Heart left ventricle (tissue), 16 donors: Measurements from ENCODE around the gene VPS54. TPM values are rescaled to one million over a fixed set of nuclear protein-coding genes. Genes with fewer than 3 reads are reported as not detected.
A peak's percentile ranks its signal among the peaks of the same experiment; 100 is the strongest.

Source experiments
- ATAC-seq, 4 donors: fragments of 200-7000 bp; cut with Tn5 transposase; one replicate each; pipeline ENCODE4 v1.9.1; 2020 to 2022; ENCODE audit warnings: moderate library complexity in 4 of 4, mild to moderate bottlenecking in 3 of 4, moderate number of reproducible peaks in 1 of 4
- DNase-seq, 5 donors: peaks; one replicate each; pipeline ENCODE4 v3.0.0-alpha.2; 2020
- H3K27ac ChIP-seq, 12 donors: fragments of 200-600 bp; sonication (generic) in 4 of 12; one replicate each; pipeline versions ENCODE4 v1.5.0 to v1.8.0; 2016 to 2022; ENCODE audit warnings: mild to moderate bottlenecking in 2 of 12
- H3K27me3 ChIP-seq, 9 donors: fragments of 200-600 bp; sonication (generic) in 2 of 9; one replicate each; pipeline versions ENCODE4 v1.5.1 to v1.8.0; 2016 to 2022; ENCODE audit warnings: mild to moderate bottlenecking in 3 of 9
- H3K36me3 ChIP-seq, 9 donors: fragments of 200-600 bp; sonication (generic) in 2 of 9; one replicate each; pipeline versions ENCODE4 v1.5.0 to v1.8.0; 2018 to 2022; ENCODE audit warnings: mild to moderate bottlenecking in 2 of 9
- H3K4me1 ChIP-seq, 12 donors: fragments of 200-600 bp; sonication (generic) in 4 of 12; one replicate each; pipeline versions ENCODE4 v1.5.0 to v1.8.0; 2016 to 2022; ENCODE audit warnings: mild to moderate bottlenecking in 3 of 12
- H3K4me3 ChIP-seq, 12 donors: fragments of 200-600 bp; sonication (generic) in 4 of 12; one replicate each; pipeline versions ENCODE4 v1.5.0 to v1.8.0; 2017 to 2022; ENCODE audit warnings: mild to moderate bottlenecking in 9 of 12, moderate library complexity in 4 of 12
- H3K9me3 ChIP-seq, 12 donors: fragments of 200-600 bp; sonication (generic) in 4 of 12; one replicate each; pipeline versions ENCODE4 v1.5.0 to v1.8.0; 2016 to 2022; ENCODE audit warnings: mild to moderate bottlenecking in 1 of 12
- POLR2A ChIP-seq, 2 donors: fragments of 450-650 bp; IDR thresholded peaks; one replicate each; pipeline ENCODE4 v1.6.1; 2017; ENCODE audit warnings: antibody characterized with exemption in 2 of 2, mild to moderate bottlenecking in 2 of 2, moderate library complexity in 2 of 2
- WGBS, 4 donors: extraction: QIAGEN DNeasy Blood & Tissue Kit in 2 of 4; methylation state at CpG; one replicate each; pipeline versions ENCODE4 v1.1.5 to v1.1.7; 2013 to 2018; 5-methylcytosine and 5-hydroxymethylcytosine counted together
- intact Hi-C, 10 donors: fragments of 100-400 bp; cut with DNase I; formaldehyde crosslinking; loops; one replicate each; pipeline versions ENCODE4 v1.11.1 to v1.14.2; 2022
- polyA plus RNA-seq, 2 donors: library from polyadenylated mRNA; stranded (reverse); fragments of 200-250 nt; gene quantifications; one replicate each; pipeline ENCODE4 v1.2.3, GENCODE V29; 2013
- total RNA-seq, 9 donors: library from RNA; depleted of rRNA in 2 of 9; stranded (reverse); fragments of >200 nt in 2 of 9; fragmentation: NEBNext Ultra II Directional in 3 of 9; extraction: Animal tissue kit (Norgen Biotek cat#: 25700) in 3 of 9; gene quantifications; one replicate each; pipeline versions ENCODE4 v1.1.0 to v1.2.4, GENCODE V29; 2016 to 2023
- TF ChIP-seq, protein P1 (sequence below), 12 donors: fragments of 200-600 bp; sonication (generic) in 4 of 12; IDR thresholded peaks; one replicate each; pipeline versions ENCODE4 v1.5.0 to v1.8.0; 2018 to 2022; ENCODE audit warnings: antibody characterized with exemption in 12 of 12, mild to moderate bottlenecking in 5 of 12
- donor health status: ischemic (EF 13 %, LVEDD 7.1; RV severe dilation, severe dysfunction).
- donor health status: healthy with polysubstance abuse.
- donor health status: DM: no; HTN: yes; CAD: no.
- donor health status: DM: no; HTN: no; CAD: no.
- donor health status: ischemic (EF 25% LVEDD 6.9; RV normal size, moderate dysfunction).
- donor health status: ischemic (EF 25% LVEDD 5.7; RV mildly dilated, moderate dysfunction).
- donor health status: healthy.
- donor health status: DM: yes; HTN: yes; CAD: no.
- donor health status: ischemic (EF 35%, LVEDD 5.7; RV mildly dilated, moderate dysfunction).
- donor health status: nonischemic (EF 11% LVEDD 7.7; RV severe dilation, severe dysfunction).
- donor health status: DM: yes; HTN: yes; CAD: no.
- donor health status: PGD.
- donor health status: ischemic (EF 29% LVEDD 5.4; RV normal size, mild dysfunction).
- donor health status: nonischemic (EF 23%, LVEDD 6.1; RV moderate dilation, normal function).

VPS54 gene
- total and polyA plus RNA-seq, 11 donors: 6.4 to 14.0 (median 9.4) TPM

DNA sequence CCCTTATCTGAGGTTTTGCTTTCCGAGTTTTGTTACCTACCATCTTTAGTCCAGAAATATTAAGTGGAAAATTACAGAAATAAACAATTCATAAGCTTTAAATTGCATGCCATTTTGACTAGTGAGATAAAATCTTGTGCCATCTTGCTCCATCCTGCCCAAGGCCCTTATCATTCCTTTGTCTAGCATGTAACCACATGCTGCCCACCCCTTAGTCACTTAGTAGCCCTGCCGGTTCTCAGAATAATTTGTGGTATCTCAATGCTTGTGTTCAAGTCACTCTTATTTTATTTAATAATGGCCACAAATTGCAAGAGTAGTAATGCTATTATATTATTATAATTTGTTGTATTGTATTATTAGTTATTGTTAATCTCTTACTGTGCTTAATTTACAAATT lies 36.8 kb upstream of the VPS54 start:
- Histone ChIP-seq H3K9me3 (no peaks in the 10 kb centered on the region), H3K4me3 (no peak overlapping the region), H3K27me3 (no peaks in the 10 kb centered on the region), H3K27ac (no peak overlapping the region), H3K4me1 (peaks cover 0 to 25% (median 3%) of the 10 kb centered on the region in 12 donors), H3K36me3 (no peaks in the 10 kb centered on the region)
- DNase-seq: no peak
- intact Hi-C loops: loop anchor here in 6 of 10 donors (5.0 to 10.0 kb wide), 6 partner anchors 81 to 819 kb away; no protein-coding TSS in a partner anchor
- TF ChIP-seq, protein P1, sequence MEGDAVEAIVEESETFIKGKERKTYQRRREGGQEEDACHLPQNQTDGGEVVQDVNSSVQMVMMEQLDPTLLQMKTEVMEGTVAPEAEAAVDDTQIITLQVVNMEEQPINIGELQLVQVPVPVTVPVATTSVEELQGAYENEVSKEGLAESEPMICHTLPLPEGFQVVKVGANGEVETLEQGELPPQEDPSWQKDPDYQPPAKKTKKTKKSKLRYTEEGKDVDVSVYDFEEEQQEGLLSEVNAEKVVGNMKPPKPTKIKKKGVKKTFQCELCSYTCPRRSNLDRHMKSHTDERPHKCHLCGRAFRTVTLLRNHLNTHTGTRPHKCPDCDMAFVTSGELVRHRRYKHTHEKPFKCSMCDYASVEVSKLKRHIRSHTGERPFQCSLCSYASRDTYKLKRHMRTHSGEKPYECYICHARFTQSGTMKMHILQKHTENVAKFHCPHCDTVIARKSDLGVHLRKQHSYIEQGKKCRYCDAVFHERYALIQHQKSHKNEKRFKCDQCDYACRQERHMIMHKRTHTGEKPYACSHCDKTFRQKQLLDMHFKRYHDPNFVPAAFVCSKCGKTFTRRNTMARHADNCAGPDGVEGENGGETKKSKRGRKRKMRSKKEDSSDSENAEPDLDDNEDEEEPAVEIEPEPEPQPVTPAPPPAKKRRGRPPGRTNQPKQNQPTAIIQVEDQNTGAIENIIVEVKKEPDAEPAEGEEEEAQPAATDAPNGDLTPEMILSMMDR (IDR thresholded peaks at IDR 0.05): no peak
- TF ChIP-seq POLR2A (IDR thresholded peaks at IDR 0.05): no peak
- ATAC-seq: no peak
- WGBS, 4 donors: 88 to 94% (median 89%) methylated on average over 2 of the region's 2 CpGs

DNA sequence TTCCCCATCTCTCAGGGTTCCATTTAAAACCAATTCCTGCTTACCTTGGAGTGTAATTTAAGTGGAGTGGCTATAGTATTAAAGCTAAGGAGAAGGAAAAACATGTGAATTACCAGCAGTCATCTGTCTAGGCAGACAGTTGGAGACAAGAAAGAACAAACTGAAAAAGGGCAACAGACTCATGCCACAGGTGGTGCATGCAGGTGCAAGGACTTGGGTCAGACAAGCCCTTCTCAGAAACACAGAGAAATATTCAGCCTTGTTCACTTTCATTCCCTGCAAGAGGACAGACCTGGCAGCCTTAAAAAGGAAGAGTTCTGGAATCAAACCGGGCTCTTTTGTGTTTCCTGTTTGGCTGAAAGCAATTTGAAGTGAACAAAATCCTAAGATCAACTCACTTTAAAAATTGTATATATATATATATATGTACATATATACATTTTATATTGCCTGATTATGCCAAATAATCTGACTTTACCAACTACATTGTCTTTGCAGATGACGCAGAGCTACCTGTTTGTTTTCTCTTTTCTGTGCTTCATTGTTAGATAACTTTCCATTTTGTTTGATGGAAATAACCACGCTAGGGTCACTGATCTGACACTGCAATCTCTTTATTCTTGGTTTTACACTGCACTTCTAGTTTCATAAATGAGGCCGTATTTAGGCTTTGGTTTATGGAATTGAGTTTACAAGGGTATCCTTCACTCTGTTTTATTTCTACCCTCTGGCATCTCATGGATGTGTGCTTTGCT lies 35.1 kb upstream of the VPS54 start:
- TF ChIP-seq POLR2A (IDR thresholded peaks at IDR 0.05): no peak
- TF ChIP-seq, protein P1 (IDR thresholded peaks at IDR 0.05): no peak
- Histone ChIP-seq H3K4me1 (peaks cover 0 to 30% (median 5%) of the 10 kb centered on the region in 12 donors), H3K9me3 (no peaks in the 10 kb centered on the region), H3K27ac (no peak overlapping the region), H3K4me3 (no peak overlapping the region), H3K36me3 (no peaks in the 10 kb centered on the region), H3K27me3 (no peaks in the 10 kb centered on the region)
- DNase-seq (no peak), ATAC-seq (no peak)
- WGBS, 4 donors: 76 to 80% (median 78%) methylated on average over 4 of the region's 4 CpGs
- intact Hi-C loops: loop anchor here in 9 of 10 donors (5.0 to 10.0 kb wide), 11 partner anchors 88 to 820 kb away; partner anchors contain the start of gene PELI1 (in 4 of the 9)

GRCh38 chr2:64052463-64053241 lies 33.4 kb upstream of the VPS54 start:
- ATAC-seq (peak; percentile 72 to 91 (median 74)), DNase-seq (peak in 2 of 5 donors; percentile 30 to 37)
- Histone ChIP-seq H3K27me3 (no peaks in the 10 kb centered on the region), H3K36me3 (no peaks in the 10 kb centered on the region), H3K9me3 (no peaks in the 10 kb centered on the region), H3K4me1 (peaks cover 0 to 30% (median 5%) of the 10 kb centered on the region in 12 donors), H3K27ac (peak overlapping the region; percentile 14 to 84 (median 74)), H3K4me3 (no peak overlapping the region)
- TF ChIP-seq, protein P1 (IDR thresholded peaks at IDR 0.05): no peak
- no peak for TF ChIP-seq POLR2A (IDR thresholded peaks at IDR 0.05)
- 72 to 78% (median 74%) methylated on average over 3 of the region's 3 CpGs for WGBS, 4 donors
- intact Hi-C loops: loop anchor here in 9 of 10 donors (1.0 to 10.0 kb wide), 15 partner anchors 90 to 822 kb away; partner anchors contain the start of gene PELI1 (in 5 of the 9)
